Stimulated activated naive CD8-positive, alpha-beta T cell treated with anti-CD3 and anti-CD28 coated beads, Interleukin-15, Interleukin-2, amounts not matched to agents 100 ng/mL and 50 ng/mL, for 24 hours (primary cell): ENCODE measurements around the gene TLX1.

ENCODE experiments used
- H3K27ac Mint-ChIP-seq: one replicate; pipeline ENCODE4 v1.8.0; 2021; ENCODE audit warnings: mild to moderate bottlenecking, mixed read lengths
- H3K27me3 Mint-ChIP-seq: one replicate; pipeline ENCODE4 v1.8.0; 2021; ENCODE audit warnings: mixed read lengths
- H3K36me3 Mint-ChIP-seq: one replicate; pipeline ENCODE4 v1.8.0; 2021; ENCODE audit warnings: low read depth, mixed read lengths
- H3K4me1 Mint-ChIP-seq: one replicate; pipeline ENCODE4 v1.8.0; 2021; ENCODE audit warnings: low read depth, mixed read lengths
- H3K4me3 Mint-ChIP-seq: one replicate; pipeline ENCODE4 v1.8.0; 2021; ENCODE audit warnings: mild to moderate bottlenecking, mixed read lengths
- H3K9me3 Mint-ChIP-seq: one replicate; pipeline ENCODE4 v1.8.0; 2021; ENCODE audit warnings: mixed read lengths

Gene TLX1

GRCh38 chr10:101122270-101123084, 8.6 kb upstream of the TLX1 start:
- Mint-ChIP-seq H3K27me3 (peaks cover 76% of the 10 kb centered on the region), H3K4me3 (peak overlapping the region; percentile 31), H3K36me3 (no peaks in the 10 kb centered on the region), H3K27ac (no peak overlapping the region), H3K9me3 (no peaks in the 10 kb centered on the region), H3K4me1 (peaks cover 32% of the 10 kb centered on the region)

GRCh38 chr10:101123085-101123814, 7.8 kb upstream of the TLX1 start:
- Mint-ChIP-seq H3K27ac (no peak overlapping the region), H3K27me3 (peaks cover 71% of the 10 kb centered on the region), H3K4me3 (peak overlapping the region; percentile 57), H3K36me3 (no peaks in the 10 kb centered on the region), H3K9me3 (no peaks in the 10 kb centered on the region), H3K4me1 (peaks cover 32% of the 10 kb centered on the region)

GRCh38 chr10:101123815-101124617, 7.1 kb upstream of the TLX1 start:
- Mint-ChIP-seq H3K27me3 (peaks cover 73% of the 10 kb centered on the region), H3K36me3 (no peaks in the 10 kb centered on the region), H3K9me3 (no peaks in the 10 kb centered on the region), H3K4me1 (peaks cover 32% of the 10 kb centered on the region), H3K27ac (no peak overlapping the region), H3K4me3 (peak overlapping the region; percentile 57)

GRCh38 chr10:101124933-101125332, 6.2 kb upstream of the TLX1 start:
- H3K9me3 Mint-ChIP-seq = no peaks in the 10 kb centered on the region
- no peaks in the 10 kb centered on the region for H3K36me3 Mint-ChIP-seq
- peaks cover 78% of the 10 kb centered on the region for H3K27me3 Mint-ChIP-seq
- H3K27ac Mint-ChIP-seq = no peak overlapping the region
- no peak overlapping the region for H3K4me3 Mint-ChIP-seq
- peaks cover 32% of the 10 kb centered on the region for H3K4me1 Mint-ChIP-seq

- Mint-ChIP-seq H3K4me1 (peaks cover 17% of the 10 kb centered on the region), H3K4me3 (no peak overlapping the region), H3K9me3 (no peaks in the 10 kb centered on the region), H3K27me3 (peaks cover 73% of the 10 kb centered on the region), H3K36me3 (no peaks in the 10 kb centered on the region), H3K27ac (no peak overlapping the region)
Measured at GRCh38 chr10:101126684-101127628, 4.1 kb upstream of the TLX1 start.

GRCh38 chr10:101130141-101130540, 959 bp upstream of the TLX1 start:
- H3K27ac Mint-ChIP-seq = no peak overlapping the region
- no peaks in the 10 kb centered on the region for H3K36me3 Mint-ChIP-seq
- H3K4me1 Mint-ChIP-seq = peaks cover 24% of the 10 kb centered on the region
- H3K9me3 Mint-ChIP-seq = no peaks in the 10 kb centered on the region
- no peak overlapping the region for H3K4me3 Mint-ChIP-seq
- peaks cover 81% of the 10 kb centered on the region for H3K27me3 Mint-ChIP-seq

GRCh38 chr10:101131962-101132635, 999 bp downstream of the TLX1 start:
- Mint-ChIP-seq H3K4me1 (peaks cover 33% of the 10 kb centered on the region), H3K36me3 (no peaks in the 10 kb centered on the region), H3K27ac (no peak overlapping the region), H3K9me3 (no peaks in the 10 kb centered on the region), H3K27me3 (peaks cover 86% of the 10 kb centered on the region), H3K4me3 (peak overlapping the region; percentile 47)

GRCh38 chr10:101132636-101133473, 1.8 kb downstream of the TLX1 start:
- Mint-ChIP-seq H3K4me1 (peaks cover 33% of the 10 kb centered on the region), H3K27me3 (peaks cover 88% of the 10 kb centered on the region), H3K36me3 (no peaks in the 10 kb centered on the region), H3K27ac (no peak overlapping the region), H3K9me3 (no peaks in the 10 kb centered on the region), H3K4me3 (no peak overlapping the region)

GRCh38 chr10:101133489-101134298, 2.6 kb downstream of the TLX1 start:
- H3K27ac Mint-ChIP-seq = no peak overlapping the region

GRCh38 chr10:101134299-101135127, 3.4 kb downstream of the TLX1 start:
- no peaks in the 10 kb centered on the region for H3K9me3 Mint-ChIP-seq
- H3K27me3 Mint-ChIP-seq = peaks cover 92% of the 10 kb centered on the region
- H3K4me1 Mint-ChIP-seq = peaks cover 41% of the 10 kb centered on the region
- peak overlapping the region; percentile 36 for H3K27ac Mint-ChIP-seq
- no peaks in the 10 kb centered on the region for H3K36me3 Mint-ChIP-seq
- peak overlapping the region; percentile 48 for H3K4me3 Mint-ChIP-seq

More at GRCh38 chr10:101133489-101134298, 2.6 kb downstream of the TLX1 start:
- H3K4me1 Mint-ChIP-seq = peaks cover 33% of the 10 kb centered on the region
- H3K4me3 Mint-ChIP-seq = peak overlapping the region; percentile 48
- peaks cover 92% of the 10 kb centered on the region for H3K27me3 Mint-ChIP-seq
- H3K9me3 Mint-ChIP-seq = no peaks in the 10 kb centered on the region
- no peaks in the 10 kb centered on the region for H3K36me3 Mint-ChIP-seq

- Mint-ChIP-seq H3K36me3 (no peaks in the 10 kb centered on the region), H3K27ac (peak overlapping the region; percentile 36), H3K4me1 (peaks cover 43% of the 10 kb centered on the region), H3K27me3 (peaks cover 87% of the 10 kb centered on the region), H3K4me3 (peak overlapping the region; percentile 40), H3K9me3 (no peaks in the 10 kb centered on the region)
Measured at GRCh38 chr10:101135141-101136006, 4.3 kb downstream of the TLX1 start.
